GM12878 (cell line): Measurements from ENCODE around the gene HSD17B11. TPM values are rescaled to one million over a fixed set of nuclear protein-coding genes. Genes with fewer than 3 reads are reported as not detected.

Experiments used
- ATAC-seq: fragments of 200-7000 bp; cut with Tn5 transposase; 3 replicates; pipeline ENCODE4 v1.9.1; 2020; ENCODE audit warnings: mild to moderate bottlenecking, moderate library complexity
- BruUV-seq: library from RNA; stranded (reverse); fragments of 400-500 nt; replicated peaks from 2 replicates; lab custom pipeline; 2021; lab: Mats Ljungman, UMichigan
- CTCF ChIA-PET: fragments of 300-600 bp; sonication (Branson Sonifier 250); formaldehyde crosslinking; extraction: SDS; loops from one replicate; lab custom pipeline; 2021; ENCODE audit warnings: inconsistent platforms; lab: Yijun Ruan, JAX
- POLR2A ChIA-PET: fragments of 350-600 bp; formaldehyde crosslinking; extraction: SDS; loops from one replicate; lab custom pipeline; 2021; ENCODE audit warnings: inconsistent platforms; lab: Charles Lee
- RAD21 ChIA-PET: fragments of 300-600 bp; sonication (Branson Sonifier 250); formaldehyde crosslinking; loops from one replicate; lab custom pipeline; 2023; ENCODE audit warnings: antibody characterized with exemption; ENCODE audit not compliant: unreplicated experiment; lab: Charles Lee
- SMC1A ChIA-PET: fragments of 300-600 bp; sonication (Branson Sonifier 250); formaldehyde crosslinking; loops from one replicate; lab custom pipeline; 2023; ENCODE audit not compliant: unreplicated experiment, uncharacterized antibody; lab: Charles Lee
- DNase-seq: peaks from one replicate; pipeline ENCODE4 v3.0.0-alpha.2; 2011; ENCODE audit warnings: low read depth, low spot score
- FAIRE-seq: peaks from 3 replicates; lab custom pipeline; 2011; peaks lifted over from hg19 to GRCh38; lab: Jason Lieb, UNC
- H2AFZ ChIP-seq: 2 replicates; pipeline ENCODE4 v1.6.0; 2011; ENCODE audit warnings: low read depth, low read length, control low read depth; ENCODE audit not compliant: control insufficient read depth
- H3K27ac ChIP-seq: 2 replicates; pipeline ENCODE4 v1.5.1; 2011; ENCODE audit warnings: control low read depth; ENCODE audit not compliant: control insufficient read depth, insufficient read depth
- H3K27me3 ChIP-seq, 2 experiments: replicated peaks in 1 of 2; 2 replicates each; pipeline versions ENCODE4 v1.6.0 to v1.6.1; 2011; ENCODE audit warnings: low read length in 1 of 2; ENCODE audit not compliant: control insufficient read depth in 2 of 2, insufficient read depth in 2 of 2
- H3K36me3 ChIP-seq, 2 experiments: 2 replicates each; pipeline ENCODE4 v1.5.1; 2011; ENCODE audit warnings: low read length in 1 of 2; ENCODE audit not compliant: control insufficient read depth in 2 of 2, insufficient read depth in 2 of 2
- H3K4me1 ChIP-seq: 2 replicates; pipeline ENCODE4 v1.6.1; 2011; ENCODE audit warnings: mild to moderate bottlenecking, low read length, moderate library complexity, mixed read lengths; ENCODE audit not compliant: control insufficient read depth, insufficient read depth
- H3K4me2 ChIP-seq: 2 replicates; pipeline ENCODE4 v1.6.0; 2011; ENCODE audit warnings: control low read depth; ENCODE audit not compliant: control insufficient read depth, insufficient read depth
- H3K4me3 ChIP-seq: fragments of 200-600 bp; sonication (generic); 2 replicates; pipeline ENCODE4 v1.5.1; 2016
- H3K79me2 ChIP-seq: 2 replicates; pipeline ENCODE4 v1.6.0; 2011; ENCODE audit warnings: low read length; ENCODE audit not compliant: control insufficient read depth, insufficient read depth
- H3K9ac ChIP-seq: 2 replicates; pipeline ENCODE4 v1.8.0; 2011; ENCODE audit warnings: low read length, control low read depth, mixed read lengths; ENCODE audit not compliant: control insufficient read depth, insufficient read depth
- H3K9me3 ChIP-seq: replicated peaks from 3 replicates; pipeline ENCODE4 v1.5.1; 2011; ENCODE audit warnings: mild to moderate bottlenecking, low read length; ENCODE audit not compliant: control insufficient read depth, insufficient read depth
- H4K20me1 ChIP-seq: 2 replicates; pipeline ENCODE4 v1.6.0; 2011; ENCODE audit not compliant: control insufficient read depth, insufficient read depth
- BCLAF1 ChIP-seq: fragments of 450-650 bp; IDR thresholded peaks from 2 replicates; pipeline ENCODE4 v1.6.1; 2017; ENCODE audit warnings: antibody characterized with exemption, mild to moderate bottlenecking, moderate library complexity
- CBX3 ChIP-seq: fragments of 200-600 bp; sonication (generic); IDR thresholded peaks from 2 replicates; pipeline ENCODE4 v1.6.1; 2016; ENCODE audit warnings: low read depth, borderline replicate concordance
- CHD1 ChIP-seq: IDR thresholded peaks from 2 replicates; pipeline ENCODE4 v1.6.1; 2012; ENCODE audit warnings: low read depth, low read length, improper control_type of control experiment
- ESRRA ChIP-seq: IDR thresholded peaks from 2 replicates; pipeline ENCODE4 v1.6.1; 2012; ENCODE audit warnings: mild to moderate bottlenecking, low read length, improper control_type of control experiment
- MEF2A ChIP-seq: IDR thresholded peaks from 2 replicates; pipeline ENCODE4 v1.6.1; 2011; ENCODE audit warnings: low read depth, mild to moderate bottlenecking, low read length, moderate library complexity; ENCODE audit not compliant: insufficient read depth
- NFYB ChIP-seq: IDR thresholded peaks from 2 replicates; pipeline ENCODE4 v1.6.1; 2011; ENCODE audit warnings: low read depth, mild to moderate bottlenecking, low read length, improper control_type of control experiment, moderate library complexity; ENCODE audit not compliant: insufficient read depth
- POU2F2 ChIP-seq: IDR thresholded peaks from 3 replicates; pipeline ENCODE4 v1.6.1; 2011; ENCODE audit warnings: low read depth, mild to moderate bottlenecking, low read length, borderline replicate concordance
- RUNX3 ChIP-seq: IDR thresholded peaks from 2 replicates; pipeline ENCODE4 v1.6.1; 2012; ENCODE audit warnings: low read length, inconsistent platforms
- SKIL ChIP-seq: fragments of 450-650 bp; IDR thresholded peaks from 2 replicates; pipeline ENCODE4 v1.6.1; 2017; ENCODE audit warnings: mild to moderate bottlenecking, low read depth, inconsistent platforms; ENCODE audit not compliant: poor library complexity, severe bottlenecking
- TAF1 ChIP-seq: IDR thresholded peaks from 2 replicates; pipeline ENCODE4 v1.6.1; 2011; ENCODE audit warnings: mild to moderate bottlenecking, low read depth, low read length, borderline replicate concordance
- TBL1XR1 ChIP-seq: IDR thresholded peaks from 2 replicates; pipeline ENCODE4 v1.6.1; 2012; ENCODE audit warnings: low read depth, low read length, improper control_type of control experiment
- YY1 ChIP-seq: IDR thresholded peaks from 2 replicates; pipeline ENCODE4 v1.6.1; 2011; ENCODE audit warnings: low read depth, mild to moderate bottlenecking, low read length
- ZNF592 ChIP-seq: fragments of 450-650 bp; IDR thresholded peaks from 2 replicates; pipeline ENCODE4 v1.6.1; 2017; ENCODE audit warnings: mild to moderate bottlenecking, moderate library complexity
- ZNF622 ChIP-seq: fragments of 450-650 bp; IDR thresholded peaks from 2 replicates; pipeline ENCODE4 v1.6.1; 2017; ENCODE audit warnings: mild to moderate bottlenecking, inconsistent platforms
- WGBS: methylation state at CpG from one replicate; pipeline ENCODE4 v1.1.6; 2016; ENCODE audit warnings: low lambda C conversion rate; ENCODE audit not compliant: insufficient replicate concordance, insufficient coverage; ENCODE audit errors: missing lambda C conversion rate; 5-methylcytosine and 5-hydroxymethylcytosine counted together
- in situ Hi-C: fragments of 300-500 bp; cut with MboI; formaldehyde crosslinking; loops from 9 replicates; pipeline ENCODE4 v1.14.3; 2018; ENCODE audit warnings: mixed read lengths
- intact Hi-C: fragments of 100-400 bp; cut with micrococcal nuclease; formaldehyde crosslinking; loops from one replicate; pipeline ENCODE4 v1.14.2; 2022; ENCODE audit not compliant: unreplicated experiment
- polyA plus RNA-seq, 11 experiments: library from polyadenylated mRNA; depleted of rRNA in 4 of 11; unstranded in 6 of 11; stranded (reverse) in 5 of 11; fragments of >200 nt; fragmentation: Nextera tagmentation in 4 of 11; fragmentation: Illumina TruSeq in 1 of 11; extraction: Ambion mirVana in 4 of 11; extraction: Trizol in 1 of 11; gene quantifications; 1 replicate in 1 of 11; 2 replicates in 10 of 11; pipeline versions ENCODE4 v1.2.1 to v1.2.3, GENCODE V29; 2011 to 2016; ENCODE audit warnings: inconsistent platforms in 2 of 11, missing spikeins in 2 of 11, low read depth in 1 of 11
- total RNA-seq, 4 experiments: library from RNA; depleted of rRNA in 3 of 4; stranded (reverse); fragments of >200 nt in 3 of 4; fragmentation: Illumina TruSeq in 1 of 4; extraction: Trizol in 1 of 4; gene quantifications; 2 replicates each; pipeline versions ENCODE4 v1.2.1 to v1.2.3, GENCODE V29; 2013 to 2021

HSD17B11 gene
- total and polyA plus RNA-seq, 10 of the 15 experiments (the other 5 are each of a cell fraction or from before 2014, with no cell fraction given): 10.3 to 29.5 (median 17.7) TPM

- H2AFZ ChIP-seq: no peak overlapping the region
- SMC1A ChIA-PET: interaction anchor here (1.0 to 6.0 kb wide), 2 partner anchors 23 to 29 kb away, joined by 4 to 51 read pairs; partner anchors contain the start of gene HSD17B11
- no peak for FAIRE-seq
- H4K20me1 ChIP-seq: no peaks in the 10 kb centered on the region
- intact Hi-C loops (no loop called here), in situ Hi-C loops (no loop called here)
- WGBS: 59% methylated on average over 5 of the region's 5 CpGs
- H3K4me1 ChIP-seq: no peaks in the 10 kb centered on the region
- no peak overlapping the region for H3K27ac ChIP-seq
- no TSS peak for BruUV-seq
- peaks cover 24% of the 10 kb centered on the region for H3K79me2 ChIP-seq
- RAD21 ChIA-PET: no interaction called here
- H3K9ac ChIP-seq: no peak overlapping the region
- H3K4me2 ChIP-seq: no peak overlapping the region
- no peaks in the 10 kb centered on the region for H3K9me3 ChIP-seq
- H3K36me3 ChIP-seq: no peaks in the 10 kb centered on the region
- no peaks in the 10 kb centered on the region for H3K27me3 ChIP-seq
- no peak for DNase-seq
- POLR2A ChIA-PET: interaction anchor here (0.6 kb wide), 1 partner anchor 31 kb away, joined by 3 read pairs; no protein-coding TSS in a partner anchor
- no peak for ATAC-seq
- CTCF ChIA-PET: interaction anchor here (0.7 to 5.9 kb wide), 5 partner anchors 13 to 47 kb away, joined by 3 to 38 read pairs (median 6); partner anchors contain the start of gene HSD17B11
- H3K4me3 ChIP-seq: no peak overlapping the region
- TF ChIP-seq TBL1XR1: no peak
- TF ChIP-seq RUNX3: no peak
- TF ChIP-seq CHD1: no peak
- no peak for TF ChIP-seq BCLAF1
- no peak for TF ChIP-seq ESRRA
- TF ChIP-seq CBX3: no peak
- TF ChIP-seq ZNF622: no peak
- no peak for TF ChIP-seq NFYB
- TF ChIP-seq POU2F2: no peak
- TF ChIP-seq MEF2A: no peak
- no peak for TF ChIP-seq TAF1
- no peak for TF ChIP-seq YY1
- no peak for TF ChIP-seq SKIL
- TF ChIP-seq ZNF592: no peak
Measured at GRCh38 chr4:87419578-87420249, 28.7 kb upstream of the HSD17B11 start.
